ENCODE results near the gene CASQ2. TPM values are rescaled to one million over a fixed set of nuclear protein-coding genes. Genes with fewer than 3 reads are reported as not detected.

Gene CASQ2
- total and polyA plus RNA-seq, 2 of the 13 experiments (the other 11 are each of a cell fraction or from before 2014, with no cell fraction given), result not detected

- no peak overlapping the region for H3K4me3 ChIP-seq (replicated peaks in 1 of 3; ENCODE audit: insufficient read depth in 1 of 3, low read depth in 2 of 3, low read length in 3 of 3)
- H2AFZ ChIP-seq (ENCODE audit: low read length), result no peak overlapping the region
- H3K4me2 ChIP-seq (ENCODE audit: low read depth, low read length), result no peak overlapping the region
- intact Hi-C loops (cut with micrococcal nuclease; ENCODE audit: unreplicated experiment) (no loop called here), in situ Hi-C loops (cut with HindIII; ENCODE audit: extremely low pct_ligation_motif_present, low pct_unique_long_range_greater_than_20kb) (no loop called here)
- FAIRE-seq (no peak), ATAC-seq (no peak), DNase-seq (ENCODE audit: low spot score) (no peak)
- POLR2A ChIA-PET, result no interaction called here
- no peak for TF ChIP-seq ZNF605 (CRISPR knock-in tag; IDR thresholded peaks at IDR 0.05)
- TF ChIP-seq KLF11 (CRISPR knock-in tag; IDR thresholded peaks at IDR 0.05), result no peak
- no peak for TF ChIP-seq TCF7L2 (IDR thresholded peaks at IDR 0.05; ENCODE audit: low read depth, low read length)
- no peak for TF ChIP-seq PLSCR1 (CRISPR knock-in tag; IDR thresholded peaks at IDR 0.05; ENCODE audit: borderline replicate concordance)
- TF ChIP-seq PRMT3 (CRISPR knock-in tag; IDR thresholded peaks at IDR 0.05; ENCODE audit: borderline replicate concordance, low read depth), result no peak
- TF ChIP-seq EHMT2 (IDR thresholded peaks at IDR 0.05; ENCODE audit: borderline replicate concordance, low read depth, low read length), result no peak
- no peak for TF ChIP-seq AGO1 (IDR thresholded peaks at IDR 0.05; ENCODE audit: low read depth, low read length, poor library complexity, severe bottlenecking)
- peaks cover 35% of the 10 kb centered on the region for H3K79me2 ChIP-seq (ENCODE audit: insufficient read depth, low read length)
- H3K27me3 ChIP-seq (ENCODE audit: control insufficient read depth in 1 of 2, insufficient read depth in 2 of 2, low read length in 2 of 2), result no peaks in the 10 kb centered on the region
- BruUV-seq (replicated peaks), result no TSS peak
- no peak overlapping the region for H3K9ac ChIP-seq (ENCODE audit: insufficient read depth, low read depth, low read length)
- H3K9me3 ChIP-seq (ENCODE audit: low read length), result no peaks in the 10 kb centered on the region
- 96% methylated on average over 3 of the region's 3 CpGs for WGBS (ENCODE audit: low lambda C conversion rate)
- peaks cover 8 to 43% of the 10 kb centered on the region in 2 experiments; a peak in 4 of 5 replicates for H3K36me3 ChIP-seq (replicated peaks in 1 of 2; ENCODE audit: control insufficient read depth in 1 of 2, insufficient read depth in 2 of 2, low read length in 2 of 2)
- CTCF ChIA-PET (ENCODE audit: low intra/inter-chr PET ratio, low total read pairs), result no interaction called here
- H3K27ac ChIP-seq (ENCODE audit: extremely low read length, insufficient read depth, low read length), result no peak overlapping the region
- no peaks in the 10 kb centered on the region for H4K20me1 ChIP-seq (ENCODE audit: insufficient read depth, low read length)
- peaks cover 13% of the 10 kb centered on the region for H3K4me1 ChIP-seq (ENCODE audit: insufficient read depth, low read length)
Measured at GRCh38 chr1:115650961-115651360, 117.6 kb downstream of the CASQ2 start.

Other genes starting within 250 kb of the CASQ2 start
- gene VANGL1, start 126.7 kb downstream of the CASQ2 start, total RNA-seq (2016; rRNA removed; fragmentation: Illumina TruSeq; extraction: Trizol), result 5.9 and 9.4 TPM in 2 replicates
- 5.3 TPM in 2 replicates for gene VANGL1, start 126.7 kb downstream of the CASQ2 start, polyA plus RNA-seq (2011; rRNA removed)
- not detected in 2 replicates for gene NHLH2, start 72.4 kb upstream of the CASQ2 start, total RNA-seq (2016; rRNA removed; fragmentation: Illumina TruSeq; extraction: Trizol)
- gene NHLH2, start 72.4 kb upstream of the CASQ2 start, polyA plus RNA-seq (2011; rRNA removed), result not detected in 2 replicates
- gene SLC22A15, start 207.8 kb upstream of the CASQ2 start, total RNA-seq (2016; rRNA removed; fragmentation: Illumina TruSeq; extraction: Trizol), result 0.24 and 0.27 TPM in 2 replicates
- gene SLC22A15, start 207.8 kb upstream of the CASQ2 start, polyA plus RNA-seq (2011; rRNA removed), result 1.7 and 2.3 TPM in 2 replicates